Right lobe of liver (tissue), 4 donors: ENCODE results near the gene TMBIM6.

Experiments used
- CTCF ChIP-seq, 4 donors: fragments of 200-600 bp in 3 of 4; fragments of 450-650 bp in 1 of 4; IDR thresholded peaks; one replicate each; pipeline versions ENCODE4 v1.5.1 to v1.8.0; 2016 to 2022; ENCODE audit warnings: antibody characterized with exemption in 4 of 4, mild to moderate bottlenecking in 2 of 4
- POLR2A ChIP-seq: fragments of 450-650 bp; IDR thresholded peaks from one replicate; pipeline ENCODE4 v1.6.1; 2017; ENCODE audit warnings: antibody characterized with exemption, mild to moderate bottlenecking
- donor health status: DM: no; HTN: no; CAD: no.
- donor health status: DM: no; HTN: no; CAD: no.
- donor health status: DM: no; HTN: yes; CAD: no.

- TF ChIP-seq CTCF (IDR thresholded peaks at IDR 0.05) (no peak), POLR2A (no peak)
Observed at GRCh38 chr12:49794811-49795653, 53.7 kb downstream of the TMBIM6 start.
